Measurements from ENCODE around the gene MPHOSPH10. TPM values are rescaled to one million over a fixed set of nuclear protein-coding genes. Genes with fewer than 3 reads are reported as not detected.

MPHOSPH10 gene
- total and polyA plus RNA-seq, 2 of the 13 experiments (the other 11 are each of a cell fraction or from before 2014, with no cell fraction given): 37.8 to 137 TPM

DNA sequence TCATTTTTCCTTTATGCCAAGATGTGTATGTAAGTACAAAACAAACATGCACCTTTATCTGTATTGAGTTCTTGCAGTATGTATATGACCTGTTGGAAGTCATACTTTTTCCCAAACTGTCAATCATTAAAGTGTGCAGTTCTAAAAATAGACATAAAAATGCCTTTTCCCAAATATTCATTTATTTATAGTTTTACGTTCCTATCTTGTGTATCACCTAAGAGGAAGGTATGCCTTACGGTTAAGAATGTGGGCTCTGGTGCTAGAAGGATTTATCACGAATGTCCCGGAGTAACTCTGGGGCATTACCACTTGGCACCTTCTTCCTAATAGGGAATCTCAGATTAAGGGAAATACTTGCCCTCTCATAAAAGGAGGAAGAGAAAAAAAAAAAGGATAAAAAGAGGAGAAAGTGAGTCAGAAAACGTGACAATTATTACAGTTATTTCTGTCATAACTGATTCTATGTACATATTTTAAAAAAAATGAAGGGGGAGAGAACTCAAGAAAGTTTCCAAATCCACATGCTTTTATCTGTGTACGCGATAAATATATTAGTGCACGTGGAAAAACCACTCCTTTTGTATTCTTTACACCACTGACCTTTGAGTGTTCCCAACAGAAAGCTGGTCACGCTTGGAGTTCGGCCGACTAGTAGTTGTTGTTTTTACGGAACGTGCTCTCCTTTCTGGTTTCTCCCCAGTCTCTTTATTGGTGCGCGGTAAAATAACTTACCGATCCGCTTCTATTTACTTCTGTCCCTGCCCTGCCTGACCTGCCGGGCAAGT lies 1.1 kb upstream of the MPHOSPH10 start:
- POLR2A ChIA-PET: interaction anchor here (0.5 to 4.1 kb wide), 11 partner anchors 8 to 203 kb away, joined by 3 to 36 read pairs (median 7); partner anchors contain the start of genes NAGK and ZNF638
- no TSS peak for BruUV-seq (replicated peaks)
- CTCF ChIA-PET (ENCODE audit: low intra/inter-chr PET ratio, low total read pairs): no interaction called here
- Histone ChIP-seq H3K4me2 (ENCODE audit: low read depth, low read length) (peak overlapping the region; percentile 96), H3K9me3 (ENCODE audit: low read length) (no peaks in the 10 kb centered on the region), H3K27me3 (ENCODE audit: control insufficient read depth in 1 of 2, insufficient read depth in 2 of 2, low read length in 2 of 2) (no peaks in the 10 kb centered on the region; a peak in 1 of 5 replicates), H3K4me1 (ENCODE audit: insufficient read depth, low read length) (peaks cover 61% of the 10 kb centered on the region), H3K79me2 (ENCODE audit: insufficient read depth, low read length) (peaks cover 81% of the 10 kb centered on the region), H3K9ac (ENCODE audit: insufficient read depth, low read depth, low read length) (peak overlapping the region; percentile 99), H3K4me3 (replicated peaks in 1 of 3; ENCODE audit: insufficient read depth in 1 of 3, low read depth in 2 of 3, low read length in 3 of 3) (peak overlapping the region; percentile 82 to 94 (median 86)), H4K20me1 (ENCODE audit: insufficient read depth, low read length) (peaks cover 17% of the 10 kb centered on the region), H3K36me3 (replicated peaks in 1 of 2; ENCODE audit: control insufficient read depth in 1 of 2, insufficient read depth in 2 of 2, low read length in 2 of 2) (peaks cover 6 to 14% of the 10 kb centered on the region in 2 experiments), H3K27ac (ENCODE audit: extremely low read length, insufficient read depth, low read length) (peak overlapping the region; percentile 96), H2AFZ (ENCODE audit: low read length) (no peak overlapping the region)
- ATAC-seq (no peak), FAIRE-seq (no peak), DNase-seq (ENCODE audit: low spot score) (no peak)
- under 1% methylated on average over 18 of the region's 18 CpGs for WGBS (ENCODE audit: low lambda C conversion rate)
- intact Hi-C loops (cut with micrococcal nuclease; ENCODE audit: unreplicated experiment): no loop called here
- in situ Hi-C loops (cut with HindIII; ENCODE audit: extremely low pct_ligation_motif_present, low pct_unique_long_range_greater_than_20kb): no loop called here
- TF ChIP-seq AHDC1 (CRISPR knock-in tag; IDR thresholded peaks at IDR 0.05; ENCODE audit: borderline replicate concordance) (0 out of 2 replicates have a peak, but pooled peaks have one; percentile 47), NPAS2 (CRISPR knock-in tag; IDR thresholded peaks at IDR 0.05; ENCODE audit: borderline replicate concordance) (no peak), PHF5A (CRISPR knock-in tag; IDR thresholded peaks at IDR 0.05; ENCODE audit: low read depth, unreplicated experiment) (no peak), SNAPC4 (CRISPR knock-in tag; IDR thresholded peaks at IDR 0.05) (0 out of 2 replicates have a peak, but pooled peaks have one; percentile 1), TARDBP (CRISPR knock-in tag; IDR thresholded peaks at IDR 0.05) (0 out of 2 replicates have a peak, but pooled peaks have one; percentile 12)
- TF ChIP-seq, protein P1, sequence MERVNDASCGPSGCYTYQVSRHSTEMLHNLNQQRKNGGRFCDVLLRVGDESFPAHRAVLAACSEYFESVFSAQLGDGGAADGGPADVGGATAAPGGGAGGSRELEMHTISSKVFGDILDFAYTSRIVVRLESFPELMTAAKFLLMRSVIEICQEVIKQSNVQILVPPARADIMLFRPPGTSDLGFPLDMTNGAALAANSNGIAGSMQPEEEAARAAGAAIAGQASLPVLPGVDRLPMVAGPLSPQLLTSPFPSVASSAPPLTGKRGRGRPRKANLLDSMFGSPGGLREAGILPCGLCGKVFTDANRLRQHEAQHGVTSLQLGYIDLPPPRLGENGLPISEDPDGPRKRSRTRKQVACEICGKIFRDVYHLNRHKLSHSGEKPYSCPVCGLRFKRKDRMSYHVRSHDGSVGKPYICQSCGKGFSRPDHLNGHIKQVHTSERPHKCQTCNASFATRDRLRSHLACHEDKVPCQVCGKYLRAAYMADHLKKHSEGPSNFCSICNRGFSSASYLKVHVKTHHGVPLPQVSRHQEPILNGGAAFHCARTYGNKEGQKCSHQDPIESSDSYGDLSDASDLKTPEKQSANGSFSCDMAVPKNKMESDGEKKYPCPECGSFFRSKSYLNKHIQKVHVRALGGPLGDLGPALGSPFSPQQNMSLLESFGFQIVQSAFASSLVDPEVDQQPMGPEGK (CRISPR knock-in tag; IDR thresholded peaks at IDR 0.05): no peak
- TF ChIP-seq, protein P2, sequence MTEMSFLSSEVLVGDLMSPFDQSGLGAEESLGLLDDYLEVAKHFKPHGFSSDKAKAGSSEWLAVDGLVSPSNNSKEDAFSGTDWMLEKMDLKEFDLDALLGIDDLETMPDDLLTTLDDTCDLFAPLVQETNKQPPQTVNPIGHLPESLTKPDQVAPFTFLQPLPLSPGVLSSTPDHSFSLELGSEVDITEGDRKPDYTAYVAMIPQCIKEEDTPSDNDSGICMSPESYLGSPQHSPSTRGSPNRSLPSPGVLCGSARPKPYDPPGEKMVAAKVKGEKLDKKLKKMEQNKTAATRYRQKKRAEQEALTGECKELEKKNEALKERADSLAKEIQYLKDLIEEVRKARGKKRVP (CRISPR knock-in tag; IDR thresholded peaks at IDR 0.05): no peak
